RWPE1 (cell line): ENCODE results near the gene IL18RAP.

Source experiments
- CTCF ChIA-PET: fragments of 350-600 bp; sonication (Branson Sonifier 250); formaldehyde crosslinking; extraction: SDS; loops from one replicate; lab custom pipeline; 2021; lab: Yijun Ruan, JAX
- POLR2A ChIA-PET: fragments of 400-600 bp; formaldehyde crosslinking; extraction: SDS; loops from one replicate; lab custom pipeline; 2020; ENCODE audit warnings: antibody characterized with exemption; ENCODE audit not compliant: low non-redundant PET; lab: Yijun Ruan, JAX
- DNase-seq: peaks from one replicate; pipeline ENCODE4 v3.0.0; 2012; ENCODE audit warnings: low spot score
- H3K27ac ChIP-seq: fragments of 450-650 bp; 2 replicates; pipeline ENCODE4 v1.5.1; 2017
- CTCF ChIP-seq: fragments of 450-650 bp; conservative IDR thresholded peaks from 2 replicates; pipeline ENCODE4 v1.5.1; 2017; ENCODE audit warnings: low read depth, mild to moderate bottlenecking

Gene IL18RAP

GRCh38 chr2:102492006-102492405, 69.0 kb downstream of the IL18RAP start:
- no peak for DNase-seq
- ChIA-PET CTCF (no interaction called here), POLR2A (no interaction called here)
- no peak overlapping the region for H3K27ac ChIP-seq
- TF ChIP-seq CTCF: no peak

DNA sequence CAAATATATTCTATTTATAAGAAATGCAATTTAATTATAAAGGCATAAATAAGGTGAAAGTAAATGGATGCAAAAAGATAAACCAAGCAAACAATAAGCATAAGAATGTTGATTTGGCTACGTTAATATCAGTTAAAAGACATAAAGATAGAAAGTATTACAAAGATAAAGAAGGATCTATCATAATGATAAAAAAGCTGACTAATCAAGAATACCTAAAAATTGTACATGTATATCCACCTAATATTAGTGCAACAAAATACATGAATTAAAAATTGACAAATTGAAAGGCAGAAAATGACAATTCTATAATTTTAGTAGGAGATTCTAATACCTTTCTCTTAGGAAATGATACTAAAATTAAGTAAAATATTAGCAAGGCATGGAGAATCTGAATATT, 71.6 kb downstream of the IL18RAP start:
- TF ChIP-seq CTCF: no peak
- ChIA-PET POLR2A (no interaction called here), CTCF (no interaction called here)
- no peak overlapping the region for H3K27ac ChIP-seq
- no peak for DNase-seq

GRCh38 chr2:102498414-102498813, 75.5 kb downstream of the IL18RAP start:
- ChIA-PET POLR2A (no interaction called here), CTCF (interaction anchor here (0.5 kb wide), 1 partner anchor 865 kb away, joined by 4 read pairs; no protein-coding TSS in a partner anchor)
- no peak for DNase-seq
- H3K27ac ChIP-seq: no peak overlapping the region
- TF ChIP-seq CTCF: no peak

DNA sequence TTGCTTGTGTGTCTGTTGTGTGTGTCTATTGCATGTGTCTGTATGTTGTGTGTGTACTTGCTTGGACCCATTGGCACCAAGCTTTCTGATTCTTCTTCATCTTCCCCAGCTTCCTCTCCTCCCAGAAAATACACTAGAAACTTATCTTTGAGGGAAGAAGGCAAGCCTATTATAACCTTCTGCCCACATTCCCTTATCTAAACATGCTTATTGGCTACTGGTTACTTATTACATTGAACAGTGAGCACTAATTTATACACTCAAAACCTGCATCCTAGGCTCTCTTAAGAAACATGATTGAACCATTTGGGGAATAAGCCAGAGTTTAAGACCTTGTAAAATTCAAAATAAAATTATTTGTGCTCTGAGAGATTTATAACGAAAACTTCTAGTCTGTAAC, 76.6 kb downstream of the IL18RAP start:
- CTCF ChIA-PET: no interaction called here
- H3K27ac ChIP-seq: no peak overlapping the region

More for the DNA sequence above, 76.6 kb downstream of the IL18RAP start:
- DNase-seq: no peak
- POLR2A ChIA-PET: no interaction called here
- no peak for TF ChIP-seq CTCF
